GM12878 (cell line): Measurements from ENCODE around the gene KIFC1. TPM values are rescaled to one million over a fixed set of nuclear protein-coding genes. Genes with fewer than 3 reads are reported as not detected.

Experiments
- ATAC-seq: fragments of 200-7000 bp; cut with Tn5 transposase; 3 replicates; pipeline ENCODE4 v1.9.1; 2020; ENCODE audit warnings: mild to moderate bottlenecking, moderate library complexity
- BruUV-seq: library from RNA; stranded (reverse); fragments of 400-500 nt; replicated peaks from 2 replicates; lab custom pipeline; 2021; lab: Mats Ljungman, UMichigan
- CTCF ChIA-PET: fragments of 300-600 bp; sonication (Branson Sonifier 250); formaldehyde crosslinking; extraction: SDS; loops from one replicate; lab custom pipeline; 2021; ENCODE audit warnings: inconsistent platforms; lab: Yijun Ruan, JAX
- POLR2A ChIA-PET: fragments of 350-600 bp; formaldehyde crosslinking; extraction: SDS; loops from one replicate; lab custom pipeline; 2021; ENCODE audit warnings: inconsistent platforms; lab: Charles Lee
- RAD21 ChIA-PET: fragments of 300-600 bp; sonication (Branson Sonifier 250); formaldehyde crosslinking; loops from one replicate; lab custom pipeline; 2023; ENCODE audit warnings: antibody characterized with exemption; ENCODE audit not compliant: unreplicated experiment; lab: Charles Lee
- SMC1A ChIA-PET: fragments of 300-600 bp; sonication (Branson Sonifier 250); formaldehyde crosslinking; loops from one replicate; lab custom pipeline; 2023; ENCODE audit not compliant: unreplicated experiment, uncharacterized antibody; lab: Charles Lee
- DNase-seq: peaks from one replicate; pipeline ENCODE4 v3.0.0-alpha.2; 2011; ENCODE audit warnings: low read depth, low spot score
- FAIRE-seq: peaks from 3 replicates; lab custom pipeline; 2011; peaks lifted over from hg19 to GRCh38; lab: Jason Lieb, UNC
- H2AFZ ChIP-seq: 2 replicates; pipeline ENCODE4 v1.6.0; 2011; ENCODE audit warnings: low read depth, low read length, control low read depth; ENCODE audit not compliant: control insufficient read depth
- H3K27ac ChIP-seq: 2 replicates; pipeline ENCODE4 v1.5.1; 2011; ENCODE audit warnings: control low read depth; ENCODE audit not compliant: control insufficient read depth, insufficient read depth
- H3K27me3 ChIP-seq, 2 experiments: replicated peaks in 1 of 2; 2 replicates each; pipeline versions ENCODE4 v1.6.0 to v1.6.1; 2011; ENCODE audit warnings: low read length in 1 of 2; ENCODE audit not compliant: control insufficient read depth in 2 of 2, insufficient read depth in 2 of 2
- H3K36me3 ChIP-seq, 2 experiments: 2 replicates each; pipeline ENCODE4 v1.5.1; 2011; ENCODE audit warnings: low read length in 1 of 2; ENCODE audit not compliant: control insufficient read depth in 2 of 2, insufficient read depth in 2 of 2
- H3K4me1 ChIP-seq: 2 replicates; pipeline ENCODE4 v1.6.1; 2011; ENCODE audit warnings: mild to moderate bottlenecking, low read length, moderate library complexity, mixed read lengths; ENCODE audit not compliant: control insufficient read depth, insufficient read depth
- H3K4me2 ChIP-seq: 2 replicates; pipeline ENCODE4 v1.6.0; 2011; ENCODE audit warnings: control low read depth; ENCODE audit not compliant: control insufficient read depth, insufficient read depth
- H3K4me3 ChIP-seq: fragments of 200-600 bp; sonication (generic); 2 replicates; pipeline ENCODE4 v1.5.1; 2016
- H3K79me2 ChIP-seq: 2 replicates; pipeline ENCODE4 v1.6.0; 2011; ENCODE audit warnings: low read length; ENCODE audit not compliant: control insufficient read depth, insufficient read depth
- H3K9ac ChIP-seq: 2 replicates; pipeline ENCODE4 v1.8.0; 2011; ENCODE audit warnings: low read length, control low read depth, mixed read lengths; ENCODE audit not compliant: control insufficient read depth, insufficient read depth
- H3K9me3 ChIP-seq: replicated peaks from 3 replicates; pipeline ENCODE4 v1.5.1; 2011; ENCODE audit warnings: mild to moderate bottlenecking, low read length; ENCODE audit not compliant: control insufficient read depth, insufficient read depth
- H4K20me1 ChIP-seq: 2 replicates; pipeline ENCODE4 v1.6.0; 2011; ENCODE audit not compliant: control insufficient read depth, insufficient read depth
- CHD2 ChIP-seq: IDR thresholded peaks from 2 replicates; pipeline ENCODE4 v1.6.1; 2011; ENCODE audit warnings: low read depth, low read length, improper control_type of control experiment, borderline replicate concordance
- LARP7 ChIP-seq: fragments of 450-650 bp; IDR thresholded peaks from 2 replicates; pipeline ENCODE4 v1.6.1; 2017; ENCODE audit warnings: mild to moderate bottlenecking
- POLR2A ChIP-seq: IDR thresholded peaks from 2 replicates; pipeline ENCODE4 v1.6.1; 2011; ENCODE audit warnings: low read depth, mild to moderate bottlenecking, low read length
- SUZ12 ChIP-seq: fragments of 200-600 bp; sonication (generic); IDR thresholded peaks from one replicate; pipeline ENCODE4 v1.6.1; 2018; ENCODE audit warnings: antibody characterized with exemption, mild to moderate bottlenecking; ENCODE audit not compliant: unreplicated experiment
- TBL1XR1 ChIP-seq: IDR thresholded peaks from 2 replicates; pipeline ENCODE4 v1.6.1; 2012; ENCODE audit warnings: low read depth, low read length, improper control_type of control experiment
- YY1 ChIP-seq: IDR thresholded peaks from 2 replicates; pipeline ENCODE4 v1.6.1; 2011; ENCODE audit warnings: low read depth, mild to moderate bottlenecking, low read length
- WGBS: methylation state at CpG from one replicate; pipeline ENCODE4 v1.1.6; 2016; ENCODE audit warnings: low lambda C conversion rate; ENCODE audit not compliant: insufficient replicate concordance, insufficient coverage; ENCODE audit errors: missing lambda C conversion rate; 5-methylcytosine and 5-hydroxymethylcytosine counted together
- in situ Hi-C: fragments of 300-500 bp; cut with MboI; formaldehyde crosslinking; loops from 9 replicates; pipeline ENCODE4 v1.14.3; 2018; ENCODE audit warnings: mixed read lengths
- intact Hi-C: fragments of 100-400 bp; cut with micrococcal nuclease; formaldehyde crosslinking; loops from one replicate; pipeline ENCODE4 v1.14.2; 2022; ENCODE audit not compliant: unreplicated experiment
- polyA plus RNA-seq, 11 experiments: library from polyadenylated mRNA; depleted of rRNA in 4 of 11; unstranded in 6 of 11; stranded (reverse) in 5 of 11; fragments of >200 nt; fragmentation: Nextera tagmentation in 4 of 11; fragmentation: Illumina TruSeq in 1 of 11; extraction: Ambion mirVana in 4 of 11; extraction: Trizol in 1 of 11; gene quantifications; 1 replicate in 1 of 11; 2 replicates in 10 of 11; pipeline versions ENCODE4 v1.2.1 to v1.2.3, GENCODE V29; 2011 to 2016; ENCODE audit warnings: inconsistent platforms in 2 of 11, missing spikeins in 2 of 11, low read depth in 1 of 11
- total RNA-seq, 4 experiments: library from RNA; depleted of rRNA in 3 of 4; stranded (reverse); fragments of >200 nt in 3 of 4; fragmentation: Illumina TruSeq in 1 of 4; extraction: Trizol in 1 of 4; gene quantifications; 2 replicates each; pipeline versions ENCODE4 v1.2.1 to v1.2.3, GENCODE V29; 2013 to 2021

The KIFC1 gene
- total and polyA plus RNA-seq, 10 of the 15 experiments (the other 5 are each of a cell fraction or from before 2014, with no cell fraction given) = 1.8 to 87.4 (median 54.4) TPM

- TF ChIP-seq SUZ12 (no peak), YY1 (no peak), TBL1XR1 (peak; percentile 56; the same call in 1 of the 2 replicates), POLR2A (peak; percentile 13; the same call in 1 of the 2 replicates)
Observed at GRCh38 chr6:33418690-33419291, 27.2 kb downstream of the KIFC1 start (continued).

- ChIA-PET CTCF (interaction anchor here (0.6 to 2.1 kb wide), 7 partner anchors 9 to 782 kb away, joined by 3 to 9 read pairs (median 3); no protein-coding TSS in a partner anchor), RAD21 (interaction anchor here (0.8 to 1.4 kb wide), 6 partner anchors 9 to 159 kb away, joined by 3 to 5 read pairs (median 4); partner anchors contain the start of genes RPS18 and VPS52), POLR2A (interaction anchor here (0.9 to 1.5 kb wide), 3 partner anchors 11 to 142 kb away, joined by 3 to 4 read pairs (median 4); partner anchors contain the start of genes B3GALT4 and KIFC1), SMC1A (interaction anchor here (1.4 to 2.1 kb wide), 4 partner anchors 9 to 29 kb away, joined by 3 to 8 read pairs (median 6); no protein-coding TSS in a partner anchor)
- FAIRE-seq (no peak), ATAC-seq (no peak), DNase-seq (no peak)
- H3K27ac ChIP-seq = peak within 1 kb of the TSS; percentile 97
- in situ Hi-C loops (no loop called here), intact Hi-C loops (loop anchor here (2.0 to 5.0 kb wide), 2 partner anchors 29 to 103 kb away; partner anchors contain the start of genes KIFC1 and ZBTB22)
- peak within 1 kb of the TSS; percentile 50; the same call in 1 of the 2 replicates for H3K4me2 ChIP-seq
- no peaks in the 10 kb centered on the region; a peak in 2 of 4 replicates for H3K27me3 ChIP-seq
- H3K4me1 ChIP-seq = peaks cover 28% of the 10 kb centered on the region
- no TSS peak for BruUV-seq
- no peaks in the 10 kb centered on the region for H4K20me1 ChIP-seq
- peaks cover 27% of the 10 kb centered on the region for H3K79me2 ChIP-seq
- H2AFZ ChIP-seq = peak within 1 kb of the TSS; percentile 11
- WGBS = 0% methylated on average over 1 of the region's 22 CpGs
- no peaks in the 10 kb centered on the region for H3K9me3 ChIP-seq
- TF ChIP-seq CHD2 (peak; percentile 26; the same call in 1 of the 2 replicates), LARP7 (no peak)
- no peak within 1 kb of the TSS for H3K4me3 ChIP-seq
- peak within 1 kb of the TSS; percentile 73; the same call in 1 of the 2 replicates for H3K9ac ChIP-seq
- H3K36me3 ChIP-seq = no peaks in the 10 kb centered on the region
Observed at GRCh38 chr6:33419580-33420490, 28.2 kb downstream of the KIFC1 start, which contains the start of gene SYNGAP1. Gene SYNGAP1 (plus strand): TSS chr6:33420065. CDS start chr6:33420265, 200 bp downstream.
